HepG2 (cell line): ENCODE results near the gene TBX10. TPM values are rescaled to one million over a fixed set of nuclear protein-coding genes. Genes with fewer than 3 reads are reported as not detected.

Experiments used
- CBX2 ChIP-seq, 2 experiments: fragments of 200-600 bp in 1 of 2; sonication (generic); formaldehyde crosslinking in 1 of 2; IDR thresholded peaks; 2 replicates each; pipeline versions ENCODE4 v1.7.0 to v1.8.1; 2018 to 2022; ENCODE audit warnings: low read depth in 2 of 2, low read length in 1 of 2, mild to moderate bottlenecking in 1 of 2, missing genetic modification reagents in 1 of 2
- CHD2 ChIP-seq: IDR thresholded peaks from 2 replicates; pipeline ENCODE4 v1.6.1; 2011; ENCODE audit warnings: low read depth, low read length, improper control_type of control experiment
- EED ChIP-seq: sonication (generic); formaldehyde crosslinking; IDR thresholded peaks from 2 replicates; pipeline ENCODE4 v1.5.0; 2020; ENCODE audit warnings: mild to moderate bottlenecking, missing genetic modification reagents
- FOXA1 ChIP-seq, 2 experiments: fragments of 450-650 bp in 1 of 2; sonication (generic) in 1 of 2; formaldehyde crosslinking in 1 of 2; IDR thresholded peaks; 2 replicates each; pipeline versions ENCODE4 v1.4.0 to v1.6.1; 2016 to 2020; ENCODE audit warnings: missing genetic modification reagents in 1 of 2
- KLF11 ChIP-seq: IDR thresholded peaks from 2 replicates; pipeline ENCODE4 v1.6.1; 2016; ENCODE audit warnings: missing compliant biosample characterization
- MAFK ChIP-seq, 2 experiments: IDR thresholded peaks in 1 of 2; conservative IDR thresholded peaks in 1 of 2; 2 replicates each; pipeline ENCODE4 v1.6.1; 2011; ENCODE audit warnings: improper control_type of control experiment in 2 of 2, low read length in 2 of 2
- MIER3 ChIP-seq: IDR thresholded peaks from 2 replicates; pipeline ENCODE4 v1.6.1; 2016; ENCODE audit warnings: missing compliant biosample characterization, borderline replicate concordance
- NFIC ChIP-seq: IDR thresholded peaks from 2 replicates; pipeline ENCODE4 v1.6.1; 2012; ENCODE audit warnings: mild to moderate bottlenecking, low read length, inconsistent platforms
- NFKBIZ ChIP-seq: IDR thresholded peaks from 2 replicates; pipeline ENCODE4 v1.6.1; 2018; ENCODE audit warnings: missing genetic modification reagents, missing compliant biosample characterization
- PHF21A ChIP-seq: sonication (generic); formaldehyde crosslinking; IDR thresholded peaks from 2 replicates; pipeline ENCODE4 v1.5.0; 2020; ENCODE audit warnings: mild to moderate bottlenecking, missing genetic modification reagents
- PHF8 ChIP-seq: sonication (generic); formaldehyde crosslinking; IDR thresholded peaks from 2 replicates; pipeline ENCODE4 v1.5.0; 2020; ENCODE audit warnings: missing genetic modification reagents
- RFXAP ChIP-seq: sonication (generic); formaldehyde crosslinking; IDR thresholded peaks from 2 replicates; pipeline ENCODE4 v1.4.0; 2020; ENCODE audit warnings: missing genetic modification reagents, borderline replicate concordance
- SP140L ChIP-seq: sonication (generic); formaldehyde crosslinking; IDR thresholded peaks from 2 replicates; pipeline ENCODE4 v1.4.0; 2020; ENCODE audit warnings: missing genetic modification reagents, borderline replicate concordance
- SRSF9 ChIP-seq: fragments of 200-400 bp; formaldehyde crosslinking; IDR thresholded peaks from 2 replicates; pipeline ENCODE4 v1.6.1; 2018; ENCODE audit warnings: borderline replicate concordance, mild to moderate bottlenecking, low read depth, low read length; ENCODE audit not compliant: insufficient read depth, poor library complexity, severe bottlenecking
- SRY ChIP-seq: sonication (generic); formaldehyde crosslinking; IDR thresholded peaks from 2 replicates; pipeline ENCODE4 v1.8.0; 2022; ENCODE audit warnings: mild to moderate bottlenecking, missing genetic modification reagents
- TCF12 ChIP-seq, 2 experiments: fragments of 450-650 bp in 1 of 2; sonication (generic) in 1 of 2; formaldehyde crosslinking in 1 of 2; IDR thresholded peaks; 2 replicates each; pipeline versions ENCODE4 v1.6.1 to v1.8.0; 2017 to 2022; ENCODE audit warnings: antibody characterized with exemption in 1 of 2, mild to moderate bottlenecking in 1 of 2, missing genetic modification reagents in 1 of 2, moderate library complexity in 1 of 2
- ZBTB42 ChIP-seq: sonication (generic); formaldehyde crosslinking; IDR thresholded peaks from 2 replicates; pipeline ENCODE4 v1.5.0; 2020; ENCODE audit warnings: mild to moderate bottlenecking, missing genetic modification reagents
- ZMYM2 ChIP-seq: sonication (generic); formaldehyde crosslinking; IDR thresholded peaks from 2 replicates; pipeline ENCODE4 v1.8.0; 2022; ENCODE audit warnings: mild to moderate bottlenecking, missing genetic modification reagents
- ZNF264 ChIP-seq: sonication (generic); formaldehyde crosslinking; IDR thresholded peaks from 2 replicates; pipeline ENCODE4 v1.4.0; 2020; ENCODE audit warnings: missing genetic modification reagents
- ZNF292 ChIP-seq: sonication (generic); formaldehyde crosslinking; IDR thresholded peaks from 2 replicates; pipeline ENCODE4 v1.8.1; 2022; ENCODE audit warnings: mild to moderate bottlenecking, low read depth, missing genetic modification reagents, borderline replicate concordance
- ZNF549 ChIP-seq: sonication (generic); formaldehyde crosslinking; IDR thresholded peaks from 2 replicates; pipeline ENCODE4 v1.5.0; 2020; ENCODE audit warnings: missing genetic modification reagents
- ZNF879 ChIP-seq: sonication (generic); formaldehyde crosslinking; IDR thresholded peaks from 2 replicates; pipeline ENCODE4 v1.8.1; 2023; ENCODE audit warnings: missing genetic modification reagents
- polyA plus RNA-seq, 8 experiments: library from polyadenylated mRNA; depleted of rRNA in 3 of 8; stranded (reverse) in 7 of 8; unstranded in 1 of 8; fragments of >200 nt; fragmentation: Illumina TruSeq in 4 of 8; extraction: Trizol in 4 of 8; gene quantifications; 2 replicates each; pipeline versions ENCODE4 v1.2.1 to v1.2.3, GENCODE V29; 2011 to 2016; ENCODE audit warnings: low read depth in 4 of 8, missing spikeins in 1 of 8, mixed read lengths in 1 of 8; ENCODE audit not compliant: insufficient read depth in 1 of 8
- total RNA-seq, 5 experiments: library from RNA; depleted of rRNA; stranded (reverse); fragments of >200 nt; fragmentation: Illumina TruSeq; extraction: Trizol; gene quantifications; 2 replicates each; pipeline ENCODE4 v1.2.3, GENCODE V29; 2016; ENCODE audit warnings: low read depth in 1 of 5
- TF ChIP-seq, protein P1 (sequence below): sonication (generic); formaldehyde crosslinking; IDR thresholded peaks from 2 replicates; pipeline ENCODE4 v1.8.1; 2022; ENCODE audit warnings: mild to moderate bottlenecking, missing genetic modification reagents
- TF ChIP-seq, protein P2 (sequence below): sonication (generic); formaldehyde crosslinking; IDR thresholded peaks from 2 replicates; pipeline ENCODE4 v1.4.0; 2020; ENCODE audit warnings: missing genetic modification reagents
- TF ChIP-seq, protein P3 (sequence below): sonication (generic); formaldehyde crosslinking; IDR thresholded peaks from 2 replicates; pipeline ENCODE4 v1.5.0; 2020; ENCODE audit warnings: missing genetic modification reagents
- TF ChIP-seq, protein P4 (sequence below): sonication (generic); formaldehyde crosslinking; IDR thresholded peaks from 2 replicates; pipeline ENCODE4 v1.4.0; 2020; ENCODE audit warnings: low read depth, mild to moderate bottlenecking, missing genetic modification reagents

Gene TBX10
- total and polyA plus RNA-seq, 2 of the 13 experiments (the other 11 are each of a cell fraction or from before 2014, with no cell fraction given): 0.27 to 1.7 TPM

DNA sequence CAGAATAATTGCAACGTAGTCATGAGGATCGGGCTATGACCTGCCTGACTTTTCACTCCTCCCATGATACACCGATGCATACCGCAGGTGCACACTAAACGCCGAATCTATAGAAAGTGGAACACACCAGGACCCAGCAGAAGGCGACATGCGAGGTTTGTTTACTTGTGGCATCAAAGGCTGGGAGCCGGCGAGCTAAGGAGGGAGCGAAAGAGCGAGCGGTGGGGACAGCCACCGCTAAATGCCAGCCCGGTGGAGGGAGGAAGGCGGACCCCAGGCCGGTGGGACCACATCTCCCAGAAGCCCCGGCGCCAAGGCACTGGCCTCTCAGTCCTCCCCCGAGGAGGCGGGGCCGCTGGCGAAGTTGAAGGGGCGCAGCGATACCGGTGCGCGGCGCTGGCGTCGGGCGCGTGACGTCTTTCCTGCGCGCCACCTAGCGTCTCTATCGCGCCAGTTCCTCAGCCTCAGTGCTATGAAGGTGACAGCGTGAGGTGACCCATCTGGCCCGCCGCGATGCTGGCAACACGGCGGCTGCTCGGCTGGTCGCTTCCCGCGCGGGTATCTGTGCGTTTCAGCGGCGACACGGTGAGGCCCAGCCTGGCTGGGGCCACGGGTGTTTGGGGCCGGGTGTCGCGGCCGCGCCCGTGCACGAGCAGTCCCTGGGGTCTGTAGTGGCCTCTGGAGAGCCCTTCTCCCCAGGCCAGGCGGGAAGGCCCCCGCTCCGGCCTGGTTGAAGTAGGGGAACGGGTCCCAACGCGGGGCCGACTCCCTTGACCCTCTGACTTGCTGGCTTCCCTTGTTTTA is 32.9 kb downstream of the TBX10 start, which contains the start of gene NDUFV1 (continued):
- TF ChIP-seq CHD2: peak; percentile 54; the same call in 1 of the 2 replicates
- peak; percentile 90 for TF ChIP-seq PHF8 (CRISPR knock-in tag)
- TF ChIP-seq FOXA1 (IDR thresholded peaks at IDR 0.05): no peak
- TF ChIP-seq FOXA1 (CRISPR knock-in tag; IDR thresholded peaks at IDR 0.05): no peak; the same call in 1 of the 2 replicates
- TF ChIP-seq, protein P1, sequence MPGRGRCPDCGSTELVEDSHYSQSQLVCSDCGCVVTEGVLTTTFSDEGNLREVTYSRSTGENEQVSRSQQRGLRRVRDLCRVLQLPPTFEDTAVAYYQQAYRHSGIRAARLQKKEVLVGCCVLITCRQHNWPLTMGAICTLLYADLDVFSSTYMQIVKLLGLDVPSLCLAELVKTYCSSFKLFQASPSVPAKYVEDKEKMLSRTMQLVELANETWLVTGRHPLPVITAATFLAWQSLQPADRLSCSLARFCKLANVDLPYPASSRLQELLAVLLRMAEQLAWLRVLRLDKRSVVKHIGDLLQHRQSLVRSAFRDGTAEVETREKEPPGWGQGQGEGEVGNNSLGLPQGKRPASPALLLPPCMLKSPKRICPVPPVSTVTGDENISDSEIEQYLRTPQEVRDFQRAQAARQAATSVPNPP: no peak
- TF ChIP-seq, protein P2, sequence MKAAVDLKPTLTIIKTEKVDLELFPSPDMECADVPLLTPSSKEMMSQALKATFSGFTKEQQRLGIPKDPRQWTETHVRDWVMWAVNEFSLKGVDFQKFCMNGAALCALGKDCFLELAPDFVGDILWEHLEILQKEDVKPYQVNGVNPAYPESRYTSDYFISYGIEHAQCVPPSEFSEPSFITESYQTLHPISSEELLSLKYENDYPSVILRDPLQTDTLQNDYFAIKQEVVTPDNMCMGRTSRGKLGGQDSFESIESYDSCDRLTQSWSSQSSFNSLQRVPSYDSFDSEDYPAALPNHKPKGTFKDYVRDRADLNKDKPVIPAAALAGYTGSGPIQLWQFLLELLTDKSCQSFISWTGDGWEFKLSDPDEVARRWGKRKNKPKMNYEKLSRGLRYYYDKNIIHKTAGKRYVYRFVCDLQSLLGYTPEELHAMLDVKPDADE: no peak
- no peak for TF ChIP-seq ZNF264 (CRISPR knock-in tag)
- no peak for TF ChIP-seq EED (CRISPR knock-in tag)
- no peak for TF ChIP-seq CBX2 (IDR thresholded peaks at IDR 0.05; ENCODE audit: low read depth, low read length)
- no peak for TF ChIP-seq CBX2 (CRISPR knock-in tag; IDR thresholded peaks at IDR 0.05; ENCODE audit: low read depth)
- 0 out of 2 replicates have a peak, but pooled peaks have one; percentile 33 for TF ChIP-seq ZNF292 (CRISPR knock-in tag)
- TF ChIP-seq ZMYM2 (CRISPR knock-in tag): no peak
- no peak for TF ChIP-seq SP140L (CRISPR knock-in tag)
- TF ChIP-seq MAFK (conservative IDR thresholded peaks at IDR 0.05 in 1 of 2, IDR thresholded peaks at IDR 0.05 in 1 of 2; ENCODE audit: low read length in 2 of 2): no peak
- TF ChIP-seq, protein P3, sequence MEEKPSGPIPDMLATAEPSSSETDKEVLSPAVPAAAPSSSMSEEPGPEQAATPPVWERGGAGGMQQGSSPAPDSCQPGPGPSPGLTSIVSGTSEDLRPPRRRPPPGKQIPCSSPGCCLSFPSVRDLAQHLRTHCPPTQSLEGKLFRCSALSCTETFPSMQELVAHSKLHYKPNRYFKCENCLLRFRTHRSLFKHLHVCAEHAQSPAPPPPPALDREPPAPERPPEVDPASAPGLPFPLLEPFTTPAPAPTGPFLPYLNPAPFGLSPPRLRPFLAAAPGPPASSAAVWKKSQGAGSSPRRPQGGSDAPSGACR (CRISPR knock-in tag): no peak
- TF ChIP-seq RFXAP (CRISPR knock-in tag): peak; percentile 81
- peak; percentile 76; the same call in 1 of the 2 replicates for TF ChIP-seq PHF21A (CRISPR knock-in tag)
- no peak for TF ChIP-seq ZNF549
- TF ChIP-seq NFKBIZ (CRISPR knock-in tag): no peak
- TF ChIP-seq SRSF9: no peak
- TF ChIP-seq TCF12 (IDR thresholded peaks at IDR 0.05): no peak
- no peak for TF ChIP-seq TCF12 (CRISPR knock-in tag; IDR thresholded peaks at IDR 0.05)
- TF ChIP-seq NFIC: no peak
- TF ChIP-seq KLF11 (CRISPR knock-in tag): no peak; the same call in 1 of the 2 replicates
- no peak for TF ChIP-seq ZBTB42
- TF ChIP-seq, protein P4, sequence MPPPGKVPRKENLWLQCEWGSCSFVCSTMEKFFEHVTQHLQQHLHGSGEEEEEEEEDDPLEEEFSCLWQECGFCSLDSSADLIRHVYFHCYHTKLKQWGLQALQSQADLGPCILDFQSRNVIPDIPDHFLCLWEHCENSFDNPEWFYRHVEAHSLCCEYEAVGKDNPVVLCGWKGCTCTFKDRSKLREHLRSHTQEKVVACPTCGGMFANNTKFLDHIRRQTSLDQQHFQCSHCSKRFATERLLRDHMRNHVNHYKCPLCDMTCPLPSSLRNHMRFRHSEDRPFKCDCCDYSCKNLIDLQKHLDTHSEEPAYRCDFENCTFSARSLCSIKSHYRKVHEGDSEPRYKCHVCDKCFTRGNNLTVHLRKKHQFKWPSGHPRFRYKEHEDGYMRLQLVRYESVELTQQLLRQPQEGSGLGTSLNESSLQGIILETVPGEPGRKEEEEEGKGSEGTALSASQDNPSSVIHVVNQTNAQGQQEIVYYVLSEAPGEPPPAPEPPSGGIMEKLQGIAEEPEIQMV (CRISPR knock-in tag): peak; percentile 82; the same call in 1 of the 2 replicates
- TF ChIP-seq ZNF879: no peak
- no peak; the same call in 1 of the 2 replicates for TF ChIP-seq SRY (CRISPR knock-in tag)
- peak; percentile 78; the same call in 1 of the 2 replicates for TF ChIP-seq MIER3 (CRISPR knock-in tag)
